MCF 10A (cell line): ENCODE data around the gene FANCC. TPM values are rescaled to one million over a fixed set of nuclear protein-coding genes. Genes with fewer than 3 reads are reported as not detected.
"Not testable (repeated sequence)": the region's sequence is repeated elsewhere in the genome, so short reads cannot be mapped to it uniquely, and the experiment has no call there.

Experiments
- BruUV-seq: library from RNA; stranded (reverse); fragments of 400-500 nt; replicated peaks from 2 replicates; lab custom pipeline; 2021; lab: Mats Ljungman, UMichigan
- CTCF ChIA-PET: fragments of 300-600 bp; sonication (Branson Sonifier 250); formaldehyde crosslinking; extraction: SDS; loops from one replicate; lab custom pipeline; 2021; ENCODE audit warnings: antibody characterized with exemption, inconsistent platforms; lab: Yijun Ruan, JAX
- POLR2A ChIA-PET: fragments of 300-600, 350-650 bp; sonication (Branson Sonifier 250); formaldehyde crosslinking; extraction: SDS; loops from one replicate; lab custom pipeline; 2020; ENCODE audit warnings: antibody characterized with exemption, inconsistent platforms; lab: Yijun Ruan, JAX
- DNase-seq: peaks from one replicate; pipeline ENCODE4 v3.0.0-alpha.2; 2018; ENCODE audit not compliant: unreplicated experiment
- H3K27ac Mint-ChIP-seq: one replicate; pipeline ENCODE4 v1.8.0; 2022; ENCODE audit warnings: mild to moderate bottlenecking, low read depth, mixed read lengths; ENCODE audit not compliant: unreplicated experiment
- H3K27me3 Mint-ChIP-seq: one replicate; pipeline ENCODE4 v1.8.0; 2022; ENCODE audit warnings: mixed read lengths; ENCODE audit not compliant: insufficient read depth, unreplicated experiment
- H3K36me3 Mint-ChIP-seq: one replicate; pipeline ENCODE4 v1.8.0; 2022; ENCODE audit warnings: mild to moderate bottlenecking, moderate library complexity, mixed read lengths; ENCODE audit not compliant: insufficient read depth, unreplicated experiment
- H3K4me1 Mint-ChIP-seq: one replicate; pipeline ENCODE4 v1.8.0; 2022; ENCODE audit warnings: mixed read lengths; ENCODE audit not compliant: insufficient read depth, unreplicated experiment
- H3K4me3 Mint-ChIP-seq: one replicate; pipeline ENCODE4 v1.8.0; 2022; ENCODE audit warnings: mild to moderate bottlenecking, moderate library complexity, mixed read lengths; ENCODE audit not compliant: unreplicated experiment
- H3K9me3 Mint-ChIP-seq: one replicate; pipeline ENCODE4 v1.8.0; 2022; ENCODE audit warnings: mixed read lengths; ENCODE audit not compliant: unreplicated experiment
- CTCF ChIP-seq: fragments of 200-600 bp; IDR thresholded peaks from one replicate; pipeline ENCODE4 v1.8.0; 2022; ENCODE audit warnings: antibody characterized with exemption, mild to moderate bottlenecking; ENCODE audit not compliant: unreplicated experiment
- intact Hi-C: fragments of 100-400 bp; cut with micrococcal nuclease; formaldehyde crosslinking; loops from 2 replicates; pipeline ENCODE4 v1.14.1; 2022
- total RNA-seq: library from RNA; stranded (reverse); gene quantifications from 2 replicates; pipeline ENCODE4 v1.2.3, GENCODE V29; 2022

FANCC gene
- total RNA-seq, 1 experiment from 2014 or later = 12.1 TPM

DNA sequence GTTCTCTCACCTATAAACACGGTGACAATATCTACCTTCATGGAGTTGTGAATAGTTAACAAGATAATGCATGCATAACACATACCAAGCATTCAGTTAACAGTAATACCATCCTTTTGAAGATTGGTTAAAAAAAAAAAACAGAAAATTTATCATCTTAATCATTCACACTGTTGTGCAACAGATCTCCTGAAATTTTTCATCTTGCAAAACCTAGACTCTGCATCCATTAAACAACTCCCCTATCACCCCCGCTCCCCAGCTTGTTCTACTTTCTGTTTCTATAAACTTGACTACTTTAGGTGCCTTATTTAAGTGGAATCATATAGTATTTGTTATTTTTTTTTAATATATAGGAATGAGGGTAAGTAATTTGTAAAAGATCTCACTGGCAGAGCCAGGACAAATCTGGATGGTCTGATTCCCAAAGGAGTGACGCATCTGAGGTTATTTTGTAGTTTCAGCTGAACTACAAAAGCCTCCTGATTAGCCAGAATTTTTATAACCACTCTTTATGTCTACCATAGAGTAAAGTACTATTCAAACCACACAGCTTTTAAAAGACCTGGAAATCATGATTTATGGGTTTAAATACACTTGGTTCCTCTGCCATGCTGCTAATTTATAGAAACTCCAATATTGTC lies 93.0 kb downstream of the FANCC start:
- ChIA-PET CTCF (interaction anchor here (0.6 kb wide), 1 partner anchor 44 kb away, joined by 3 read pairs; no protein-coding TSS in a partner anchor), POLR2A (interaction anchor here (1.2 kb wide), 1 partner anchor 57 kb away, joined by 3 read pairs; no protein-coding TSS in a partner anchor)
- no peak for TF ChIP-seq CTCF
- intact Hi-C loops = no loop called here
- Mint-ChIP-seq H3K9me3 (no peaks in the 10 kb centered on the region), H3K4me3 (no peak overlapping the region), H3K4me1 (no peaks in the 10 kb centered on the region), H3K27me3 (no peaks in the 10 kb centered on the region), H3K36me3 (no peaks in the 10 kb centered on the region), H3K27ac (no peak overlapping the region)
- no TSS peak for BruUV-seq
- peak; percentile 9 for DNase-seq

- H3K9me3 Mint-ChIP-seq, POLR2A ChIA-PET, H3K4me1 Mint-ChIP-seq, H3K36me3 Mint-ChIP-seq, DNase-seq, CTCF ChIA-PET, H3K27me3 Mint-ChIP-seq, H3K4me3 Mint-ChIP-seq, BruUV-seq, intact Hi-C loops, H3K27ac Mint-ChIP-seq: not testable (repeated sequence)
These were observed 97.2 kb downstream of the FANCC start for GRCh38 chr9:95220352-95220751.

- no peak overlapping the region for H3K4me3 Mint-ChIP-seq
- no peaks in the 10 kb centered on the region for H3K27me3 Mint-ChIP-seq
- TF ChIP-seq CTCF = no peak
- no peak for DNase-seq
- POLR2A ChIA-PET = no interaction called here
- BruUV-seq = no TSS peak
- intact Hi-C loops = no loop called here
- H3K9me3 Mint-ChIP-seq = no peaks in the 10 kb centered on the region
- peaks cover 4% of the 10 kb centered on the region for H3K36me3 Mint-ChIP-seq
- H3K4me1 Mint-ChIP-seq = no peaks in the 10 kb centered on the region
- CTCF ChIA-PET = no interaction called here
- no peak overlapping the region for H3K27ac Mint-ChIP-seq
These were observed 98.7 kb downstream of the FANCC start for GRCh38 chr9:95218773-95219172.

DNA sequence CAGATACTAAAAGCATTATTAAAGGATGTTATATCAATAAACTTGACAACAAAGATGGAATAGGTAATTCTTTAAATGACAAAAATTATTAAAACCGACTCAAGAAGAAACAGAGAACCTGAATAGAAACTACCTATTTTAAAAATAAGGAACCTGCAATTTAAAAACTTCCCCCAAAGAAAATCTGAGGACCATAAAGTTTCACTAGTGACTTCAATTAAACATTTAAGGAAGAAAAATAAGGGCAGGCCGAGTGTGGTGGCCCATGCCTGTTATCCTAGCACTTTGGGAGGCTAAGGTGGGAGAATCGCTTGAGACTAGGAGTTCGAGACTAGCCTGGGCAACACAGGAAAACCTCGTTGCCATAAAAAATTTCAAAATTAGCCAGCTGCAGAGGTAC lies 99.6 kb downstream of the FANCC start:
- BruUV-seq = no TSS peak
- H3K36me3 Mint-ChIP-seq = peaks cover 4% of the 10 kb centered on the region
- H3K9me3 Mint-ChIP-seq = no peaks in the 10 kb centered on the region

More for the DNA sequence above, 99.6 kb downstream of the FANCC start:
- Mint-ChIP-seq H3K27ac (no peak overlapping the region), H3K4me3 (no peak overlapping the region), H3K27me3 (no peaks in the 10 kb centered on the region), H3K4me1 (no peaks in the 10 kb centered on the region)
- no peak for DNase-seq
- ChIA-PET POLR2A (no interaction called here), CTCF (no interaction called here)
- no peak for TF ChIP-seq CTCF
- intact Hi-C loops = no loop called here
